ENCODE data around the gene PRRC2C.

DNA sequence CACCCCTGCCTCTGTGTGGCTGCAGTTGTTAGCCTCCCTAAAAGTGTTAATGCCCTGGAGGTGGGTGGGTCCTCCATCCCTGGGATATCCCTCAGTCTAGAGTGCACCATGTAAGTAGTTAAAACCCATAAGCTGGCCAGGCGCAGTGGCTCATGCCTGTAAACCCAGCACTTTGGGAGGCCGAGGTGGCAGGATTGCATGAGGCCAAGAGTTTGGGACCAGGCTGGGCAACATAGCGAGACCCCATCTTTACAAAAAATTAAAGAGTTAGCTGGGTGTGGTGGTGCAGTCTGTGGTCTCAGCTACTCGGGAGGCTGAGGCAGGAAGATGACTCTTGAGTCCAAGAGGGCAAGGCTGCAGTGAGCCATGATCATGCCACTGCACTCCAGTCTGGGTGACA lies 156.9 kb downstream of the PRRC2C start:
- TF ChIP-seq EZH2phosphoT487 (IDR thresholded peaks at IDR 0.05; ENCODE audit: borderline replicate concordance, low read depth) (no peak), POLR2AphosphoS5 (IDR thresholded peaks at IDR 0.05; ENCODE audit: low read depth, low read length) (no peak)
- TF ChIP-seq, protein P1, sequence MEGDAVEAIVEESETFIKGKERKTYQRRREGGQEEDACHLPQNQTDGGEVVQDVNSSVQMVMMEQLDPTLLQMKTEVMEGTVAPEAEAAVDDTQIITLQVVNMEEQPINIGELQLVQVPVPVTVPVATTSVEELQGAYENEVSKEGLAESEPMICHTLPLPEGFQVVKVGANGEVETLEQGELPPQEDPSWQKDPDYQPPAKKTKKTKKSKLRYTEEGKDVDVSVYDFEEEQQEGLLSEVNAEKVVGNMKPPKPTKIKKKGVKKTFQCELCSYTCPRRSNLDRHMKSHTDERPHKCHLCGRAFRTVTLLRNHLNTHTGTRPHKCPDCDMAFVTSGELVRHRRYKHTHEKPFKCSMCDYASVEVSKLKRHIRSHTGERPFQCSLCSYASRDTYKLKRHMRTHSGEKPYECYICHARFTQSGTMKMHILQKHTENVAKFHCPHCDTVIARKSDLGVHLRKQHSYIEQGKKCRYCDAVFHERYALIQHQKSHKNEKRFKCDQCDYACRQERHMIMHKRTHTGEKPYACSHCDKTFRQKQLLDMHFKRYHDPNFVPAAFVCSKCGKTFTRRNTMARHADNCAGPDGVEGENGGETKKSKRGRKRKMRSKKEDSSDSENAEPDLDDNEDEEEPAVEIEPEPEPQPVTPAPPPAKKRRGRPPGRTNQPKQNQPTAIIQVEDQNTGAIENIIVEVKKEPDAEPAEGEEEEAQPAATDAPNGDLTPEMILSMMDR (IDR thresholded peaks at IDR 0.05) = no peak
- TF ChIP-seq, protein P2, sequence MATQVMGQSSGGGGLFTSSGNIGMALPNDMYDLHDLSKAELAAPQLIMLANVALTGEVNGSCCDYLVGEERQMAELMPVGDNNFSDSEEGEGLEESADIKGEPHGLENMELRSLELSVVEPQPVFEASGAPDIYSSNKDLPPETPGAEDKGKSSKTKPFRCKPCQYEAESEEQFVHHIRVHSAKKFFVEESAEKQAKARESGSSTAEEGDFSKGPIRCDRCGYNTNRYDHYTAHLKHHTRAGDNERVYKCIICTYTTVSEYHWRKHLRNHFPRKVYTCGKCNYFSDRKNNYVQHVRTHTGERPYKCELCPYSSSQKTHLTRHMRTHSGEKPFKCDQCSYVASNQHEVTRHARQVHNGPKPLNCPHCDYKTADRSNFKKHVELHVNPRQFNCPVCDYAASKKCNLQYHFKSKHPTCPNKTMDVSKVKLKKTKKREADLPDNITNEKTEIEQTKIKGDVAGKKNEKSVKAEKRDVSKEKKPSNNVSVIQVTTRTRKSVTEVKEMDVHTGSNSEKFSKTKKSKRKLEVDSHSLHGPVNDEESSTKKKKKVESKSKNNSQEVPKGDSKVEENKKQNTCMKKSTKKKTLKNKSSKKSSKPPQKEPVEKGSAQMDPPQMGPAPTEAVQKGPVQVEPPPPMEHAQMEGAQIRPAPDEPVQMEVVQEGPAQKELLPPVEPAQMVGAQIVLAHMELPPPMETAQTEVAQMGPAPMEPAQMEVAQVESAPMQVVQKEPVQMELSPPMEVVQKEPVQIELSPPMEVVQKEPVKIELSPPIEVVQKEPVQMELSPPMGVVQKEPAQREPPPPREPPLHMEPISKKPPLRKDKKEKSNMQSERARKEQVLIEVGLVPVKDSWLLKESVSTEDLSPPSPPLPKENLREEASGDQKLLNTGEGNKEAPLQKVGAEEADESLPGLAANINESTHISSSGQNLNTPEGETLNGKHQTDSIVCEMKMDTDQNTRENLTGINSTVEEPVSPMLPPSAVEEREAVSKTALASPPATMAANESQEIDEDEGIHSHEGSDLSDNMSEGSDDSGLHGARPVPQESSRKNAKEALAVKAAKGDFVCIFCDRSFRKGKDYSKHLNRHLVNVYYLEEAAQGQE (IDR thresholded peaks at IDR 0.05; ENCODE audit: low read depth, low read length) = no peak

Data from SK-N-SH (cell line).